Middle frontal gyrus (tissue), 1 donor: ENCODE results near the gene NMD3.
A peak's percentile ranks its signal among the peaks of the same experiment; 100 is the strongest.
"Not testable (repeated sequence)": the region's sequence is repeated elsewhere in the genome, so short reads cannot be mapped to it uniquely, and the experiment has no call there.

Source experiments
- DNase-seq: peaks from one replicate; pipeline ENCODE4 v3.0.0-alpha.2; 2015; ENCODE audit warnings: low spot score; ENCODE audit errors: extremely low spot score

The NMD3 gene

DNA sequence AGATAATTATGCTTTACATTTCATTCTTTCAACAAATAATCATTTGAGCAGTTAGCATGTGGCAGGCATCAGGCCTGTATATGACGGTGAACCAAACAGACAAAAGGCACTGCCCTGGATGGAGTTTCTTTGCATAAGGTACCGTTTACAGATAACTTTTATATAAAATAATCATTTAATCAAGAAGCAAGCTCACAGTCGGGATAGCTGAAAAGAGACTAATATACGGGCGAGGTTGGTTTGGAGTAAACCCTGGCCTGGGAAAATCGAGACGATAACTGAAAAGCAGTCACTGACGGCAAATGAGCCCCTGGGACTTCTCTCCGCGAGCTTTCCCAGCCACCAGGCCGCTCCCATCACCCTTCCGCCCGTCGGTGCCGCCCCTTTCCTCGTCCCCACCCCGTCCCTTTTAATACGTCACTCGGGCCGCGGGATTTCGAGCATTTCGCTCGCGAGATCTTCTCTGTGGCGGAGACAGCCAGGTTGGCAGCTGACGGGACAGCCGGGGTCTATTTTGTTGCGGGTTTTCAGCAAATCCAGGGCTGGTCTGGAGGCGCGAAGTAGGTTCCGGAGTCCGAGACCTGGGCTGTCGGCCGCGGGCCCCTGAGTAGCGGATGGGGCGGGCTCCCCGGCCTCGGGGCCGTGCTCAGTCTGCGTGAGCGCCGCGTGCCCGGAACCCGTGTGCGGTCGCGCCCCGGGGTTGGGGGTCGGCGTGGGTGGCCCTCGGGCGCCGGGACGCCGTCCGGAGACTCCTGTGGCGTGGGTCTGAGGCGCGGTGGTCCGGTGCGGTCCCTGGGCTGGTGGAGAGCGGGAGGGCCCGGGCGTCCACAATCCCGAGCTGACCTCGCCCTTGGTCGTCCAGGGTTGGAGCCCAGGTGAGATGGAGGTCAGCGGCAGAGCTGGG lies at the start of gene NMD3:
Gene NMD3 (plus strand): TSS at position 462 of the 904 bp plus-strand sequence. CDS start 703 bp downstream, outside the sequence.
- peak; percentile 85 for DNase-seq

DNA sequence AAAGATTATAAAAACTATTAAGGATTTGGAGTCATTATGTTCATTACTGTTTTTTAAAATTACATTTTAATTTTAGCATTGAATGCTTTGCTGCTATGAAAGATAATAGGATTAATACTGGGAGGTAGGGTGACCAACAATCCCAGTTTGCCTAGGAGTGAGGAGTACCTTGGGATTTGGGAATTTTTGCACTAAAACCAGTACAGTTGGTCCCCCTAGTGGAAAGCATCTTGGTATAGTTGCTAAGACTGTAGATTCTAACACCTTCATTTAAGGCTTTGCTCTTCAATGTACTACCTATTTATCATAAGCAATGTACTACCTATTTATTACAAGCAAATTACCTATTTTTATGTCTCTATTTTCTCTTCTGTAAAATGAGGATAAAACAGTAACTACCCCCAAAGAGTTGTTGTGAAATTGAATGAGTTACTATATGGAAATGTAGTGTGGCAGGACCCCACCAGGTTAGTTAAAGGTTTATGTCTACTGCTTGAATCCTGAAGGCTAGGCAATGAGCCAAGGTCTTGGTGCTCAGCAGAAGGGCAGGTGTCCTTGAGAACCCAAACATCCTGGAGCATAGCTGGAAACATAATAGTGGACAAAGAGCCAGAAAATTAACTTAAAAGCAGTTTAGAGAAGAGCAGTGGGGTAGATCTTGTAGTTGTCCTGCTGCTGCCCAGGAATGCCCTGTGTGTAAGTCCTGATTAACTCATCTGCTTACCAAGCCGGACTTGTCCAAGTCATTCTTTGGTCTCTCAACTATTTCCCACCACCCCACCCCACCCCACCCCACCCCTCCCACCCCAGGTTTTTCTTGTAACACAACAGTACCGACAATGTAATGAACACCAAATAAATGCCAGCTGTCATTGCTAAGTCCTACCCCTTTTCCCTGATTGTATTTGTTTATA lies 49.2 kb upstream of the NMD3 start:
- DNase-seq: no peak

GRCh38 chr3:161175506-161175905 lies 45.6 kb upstream of the NMD3 start:
- no peak for DNase-seq

DNA sequence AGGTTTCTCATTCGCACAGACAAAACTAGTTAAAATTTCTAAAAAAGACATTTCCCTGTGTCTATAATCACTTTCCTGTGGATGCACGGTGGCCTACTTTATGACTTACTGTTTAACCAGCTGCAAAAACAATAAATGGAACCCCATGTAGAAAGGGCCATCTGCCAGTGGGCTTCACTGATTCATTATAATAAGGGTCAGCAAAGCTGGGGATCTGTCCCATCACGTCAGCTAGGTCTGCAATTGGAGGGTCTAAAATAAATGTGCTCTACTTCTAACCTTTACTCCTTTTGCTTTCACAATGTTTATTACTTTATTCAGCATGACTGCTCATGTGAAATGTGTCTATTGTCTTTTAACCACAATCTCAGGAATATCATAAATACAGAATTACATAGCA lies 43.1 kb upstream of the NMD3 start:
- no peak for DNase-seq

- DNase-seq: not testable (repeated sequence)
These were observed 39.7 kb upstream of the NMD3 start for GRCh38 chr3:161181371-161181770.

- DNase-seq: no peak
These were observed 34.1 kb upstream of the NMD3 start for GRCh38 chr3:161187046-161187445.

GRCh38 chr3:161197855-161198850 lies 23.0 kb upstream of the NMD3 start:
- no peak for DNase-seq

GRCh38 chr3:161199926-161200325 lies 21.2 kb upstream of the NMD3 start:
- no peak for DNase-seq

- DNase-seq: no peak
These were observed 17.5 kb upstream of the NMD3 start for GRCh38 chr3:161203485-161204098.

DNA sequence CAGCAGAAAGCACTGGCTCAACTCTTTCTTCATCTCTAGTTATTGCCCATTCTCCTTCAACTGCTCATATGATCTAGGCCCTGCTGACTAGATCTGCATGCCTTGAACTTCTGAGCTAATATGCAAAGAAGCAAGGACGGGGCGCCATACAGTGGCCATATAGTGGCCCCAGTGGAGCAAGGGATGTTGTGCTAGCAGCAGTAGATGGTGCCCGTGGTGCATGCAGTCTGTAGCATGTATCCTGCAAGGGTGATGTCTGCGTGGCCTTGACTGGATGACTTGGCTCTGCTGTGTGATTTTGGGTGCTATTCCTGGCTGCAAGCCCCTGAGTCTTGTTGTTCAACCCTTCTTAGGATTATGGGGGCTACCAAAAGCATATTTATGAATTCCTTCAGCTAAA lies 12.2 kb upstream of the NMD3 start:
- no peak for DNase-seq

DNA sequence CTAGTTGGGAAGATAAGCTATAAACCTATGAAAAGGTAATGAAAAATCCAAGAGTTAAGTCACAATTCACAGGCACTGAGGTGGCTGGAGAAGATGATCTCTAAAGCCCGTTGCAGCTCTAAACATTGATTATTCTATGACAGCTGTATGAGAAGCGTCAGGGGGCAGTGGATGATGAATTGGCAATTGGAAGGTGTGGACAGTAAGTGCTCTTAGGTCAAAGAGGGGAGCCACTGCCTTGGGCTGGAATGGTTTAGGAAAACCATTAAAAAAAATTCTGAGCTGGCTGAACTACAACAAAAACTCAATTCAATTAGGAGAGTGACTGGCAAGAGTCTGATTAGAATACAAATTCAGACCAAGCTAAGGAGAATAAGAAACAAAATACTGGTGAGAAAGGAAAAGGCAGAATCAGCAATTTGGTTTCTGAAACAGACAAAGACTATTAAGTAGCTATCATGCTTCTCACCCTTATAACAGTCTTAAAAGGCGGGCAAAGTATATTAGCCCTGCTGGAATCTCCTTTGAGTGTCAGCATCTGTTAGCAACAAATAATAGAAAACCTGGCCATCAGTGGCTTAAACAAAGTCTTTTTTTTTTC lies 8.8 kb upstream of the NMD3 start:
- no peak for DNase-seq

GRCh38 chr3:161212906-161213305 lies 8.2 kb upstream of the NMD3 start:
- no peak for DNase-seq

GRCh38 chr3:161213644-161214043 lies 7.5 kb upstream of the NMD3 start:
- DNase-seq: no peak

DNA sequence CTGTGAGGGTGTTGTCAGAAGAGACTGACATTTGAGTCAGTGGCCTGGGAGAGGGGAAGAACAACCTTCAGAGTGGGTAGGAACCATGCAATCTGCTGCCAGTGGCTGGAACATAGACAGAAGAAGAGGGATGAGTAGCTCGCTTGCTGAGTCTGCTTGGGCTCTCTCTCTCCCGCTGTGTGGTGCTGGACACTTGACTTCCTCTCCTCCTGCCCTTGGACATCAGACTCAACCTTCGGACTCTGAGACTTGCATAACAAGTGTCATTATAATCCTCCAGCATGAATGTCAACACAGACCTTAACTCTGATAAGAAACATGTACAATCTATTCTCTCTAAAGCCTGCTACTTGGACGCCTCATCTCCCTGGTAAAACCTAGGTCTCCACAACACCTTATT lies 5.9 kb upstream of the NMD3 start:
- DNase-seq: no peak

DNA sequence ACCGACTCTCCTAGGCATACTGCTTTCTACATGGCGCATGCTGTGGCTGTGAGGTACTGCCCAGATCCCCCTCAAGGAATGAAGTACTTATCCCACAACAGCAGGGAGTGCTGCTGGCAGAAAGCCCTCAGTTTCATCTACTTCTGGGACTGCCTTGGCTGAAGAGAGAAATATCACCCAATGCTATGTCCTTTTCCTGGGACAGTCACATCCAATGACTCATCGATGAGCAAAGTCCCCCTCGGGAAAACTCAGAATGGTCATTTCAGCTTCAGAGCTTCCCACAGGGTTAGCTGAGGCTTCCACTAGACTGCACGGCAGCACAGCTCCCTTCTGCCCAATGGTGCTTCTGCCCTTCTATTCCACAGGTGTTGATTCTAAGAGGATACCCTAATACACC lies 3.6 kb upstream of the NMD3 start:
- DNase-seq: no peak

GRCh38 chr3:161219495-161219894 lies 1.6 kb upstream of the NMD3 start:
- DNase-seq: no peak

- no peak for DNase-seq
These were observed 892 bp downstream of the NMD3 start for GRCh38 chr3:161221806-161222600.

- DNase-seq: no peak
These were observed 1.6 kb downstream of the NMD3 start for GRCh38 chr3:161222662-161223061.

- no peak for DNase-seq
These were observed 3.7 kb downstream of the NMD3 start for GRCh38 chr3:161224786-161225185.
